Measurements from ENCODE around the gene CHMP3.

- no peak for TF ChIP-seq CTCF (IDR thresholded peaks at IDR 0.05)
- no peak for TF ChIP-seq POLR2A (IDR thresholded peaks at IDR 0.05)
Measured at GRCh38 chr2:86461042-86461743, 102.0 kb downstream of the CHMP3 start.
